ENCODE results near the gene PCDH9.

The PCDH9 gene

GRCh38 chr13:67158903-67159302, 71.2 kb downstream of the PCDH9 start:
- H3K36me3 ChIP-seq (ENCODE audit: insufficient read depth, low read length), result no peaks in the 10 kb centered on the region
- no peak overlapping the region for H3K4me3 ChIP-seq
- no peak overlapping the region for H3K27ac ChIP-seq
- TF ChIP-seq POLR2AphosphoS5 (IDR thresholded peaks at IDR 0.05; ENCODE audit: borderline replicate concordance, low read depth, low read length), result no peak
- TF ChIP-seq EZH2 (IDR thresholded peaks at IDR 0.05), result no peak
- TF ChIP-seq FOXP2 (optimal IDR thresholded peaks at IDR 0.05; ENCODE audit: control extremely low read depth, extremely low read length, insufficient read depth), result no peak
- H3K9me3 ChIP-seq (ENCODE audit: low read depth, low read length), result no peaks in the 10 kb centered on the region
- no peak overlapping the region for H3K9ac ChIP-seq (ENCODE audit: insufficient read length)
- DNase-seq (ENCODE audit: low read depth, low spot score), result no peak

- Histone ChIP-seq H3K9ac (ENCODE audit: insufficient read length) (no peak overlapping the region), H3K4me3 (no peak overlapping the region), H3K9me3 (ENCODE audit: low read depth, low read length) (no peaks in the 10 kb centered on the region), H3K36me3 (ENCODE audit: insufficient read depth, low read length) (no peaks in the 10 kb centered on the region), H3K27ac (no peak overlapping the region)
- DNase-seq (ENCODE audit: low read depth, low spot score), result no peak
- TF ChIP-seq EZH2 (IDR thresholded peaks at IDR 0.05) (no peak), FOXP2 (optimal IDR thresholded peaks at IDR 0.05; ENCODE audit: control extremely low read depth, extremely low read length, insufficient read depth) (no peak), POLR2AphosphoS5 (IDR thresholded peaks at IDR 0.05; ENCODE audit: borderline replicate concordance, low read depth, low read length) (no peak)
Measured at GRCh38 chr13:67156723-67157060, 73.4 kb downstream of the PCDH9 start.

- Histone ChIP-seq H3K9me3 (ENCODE audit: low read depth, low read length) (no peaks in the 10 kb centered on the region), H3K36me3 (ENCODE audit: insufficient read depth, low read length) (no peaks in the 10 kb centered on the region), H3K27ac (no peak overlapping the region), H3K4me3 (no peak overlapping the region), H3K9ac (ENCODE audit: insufficient read length) (no peak overlapping the region)
- no peak for DNase-seq (ENCODE audit: low read depth, low spot score)
- no peak for TF ChIP-seq EZH2 (IDR thresholded peaks at IDR 0.05)
- TF ChIP-seq POLR2AphosphoS5 (IDR thresholded peaks at IDR 0.05; ENCODE audit: borderline replicate concordance, low read depth, low read length), result no peak
Measured at GRCh38 chr13:67155898-67156722, 74.0 kb downstream of the PCDH9 start.

GRCh38 chr13:67152085-67152484, 78.1 kb downstream of the PCDH9 start:
- Histone ChIP-seq H3K27ac (peak overlapping the region; percentile 97), H3K9ac (ENCODE audit: insufficient read length) (peak overlapping the region; percentile 17), H3K9me3 (ENCODE audit: low read depth, low read length) (no peaks in the 10 kb centered on the region), H3K36me3 (ENCODE audit: insufficient read depth, low read length) (no peaks in the 10 kb centered on the region), H3K4me3 (peak overlapping the region; percentile 50)
- peak; percentile 61 for DNase-seq (ENCODE audit: low read depth, low spot score)
- no peak for TF ChIP-seq FOXP2 (optimal IDR thresholded peaks at IDR 0.05; ENCODE audit: control extremely low read depth, extremely low read length, insufficient read depth)
- no peak for TF ChIP-seq POLR2AphosphoS5 (IDR thresholded peaks at IDR 0.05; ENCODE audit: borderline replicate concordance, low read depth, low read length)
- no peak for TF ChIP-seq EZH2 (IDR thresholded peaks at IDR 0.05)

- Histone ChIP-seq H3K27ac (peak overlapping the region; percentile 97), H3K9me3 (ENCODE audit: low read depth, low read length) (no peaks in the 10 kb centered on the region), H3K4me3 (peak overlapping the region; percentile 50), H3K36me3 (ENCODE audit: insufficient read depth, low read length) (no peaks in the 10 kb centered on the region), H3K9ac (ENCODE audit: insufficient read length) (no peak overlapping the region)
- TF ChIP-seq POLR2AphosphoS5 (IDR thresholded peaks at IDR 0.05; ENCODE audit: borderline replicate concordance, low read depth, low read length) (no peak), EZH2 (IDR thresholded peaks at IDR 0.05) (no peak), FOXP2 (optimal IDR thresholded peaks at IDR 0.05; ENCODE audit: control extremely low read depth, extremely low read length, insufficient read depth) (no peak)
- peak; percentile 85 for DNase-seq (ENCODE audit: low read depth, low spot score)
Measured at GRCh38 chr13:67151652-67152051, 78.5 kb downstream of the PCDH9 start.

GRCh38 chr13:67150608-67151007, 79.5 kb downstream of the PCDH9 start:
- TF ChIP-seq POLR2AphosphoS5 (IDR thresholded peaks at IDR 0.05; ENCODE audit: borderline replicate concordance, low read depth, low read length) (no peak), EZH2 (IDR thresholded peaks at IDR 0.05) (no peak), FOXP2 (optimal IDR thresholded peaks at IDR 0.05; ENCODE audit: control extremely low read depth, extremely low read length, insufficient read depth) (no peak)
- no peak overlapping the region for H3K4me3 ChIP-seq
- no peaks in the 10 kb centered on the region for H3K9me3 ChIP-seq (ENCODE audit: low read depth, low read length)
- no peak for DNase-seq (ENCODE audit: low read depth, low spot score)
- peak overlapping the region; percentile 97; the same call in 1 of the 2 replicates for H3K27ac ChIP-seq
- H3K36me3 ChIP-seq (ENCODE audit: insufficient read depth, low read length), result no peaks in the 10 kb centered on the region
- no peak overlapping the region for H3K9ac ChIP-seq (ENCODE audit: insufficient read length)

GRCh38 chr13:67148161-67148571, 82.0 kb downstream of the PCDH9 start:
- peak overlapping the region; percentile 47 for H3K4me3 ChIP-seq
- no peaks in the 10 kb centered on the region for H3K36me3 ChIP-seq (ENCODE audit: insufficient read depth, low read length)
- TF ChIP-seq FOXP2 (optimal IDR thresholded peaks at IDR 0.05; ENCODE audit: control extremely low read depth, extremely low read length, insufficient read depth) (no peak), POLR2AphosphoS5 (IDR thresholded peaks at IDR 0.05; ENCODE audit: borderline replicate concordance, low read depth, low read length) (no peak), EZH2 (IDR thresholded peaks at IDR 0.05) (no peak)
- H3K9me3 ChIP-seq (ENCODE audit: low read depth, low read length), result no peaks in the 10 kb centered on the region
- no peak for DNase-seq (ENCODE audit: low read depth, low spot score)
- peak overlapping the region; percentile 74 for H3K27ac ChIP-seq
- H3K9ac ChIP-seq (ENCODE audit: insufficient read length), result no peak overlapping the region

- peak overlapping the region; percentile 74 for H3K27ac ChIP-seq
- H3K9me3 ChIP-seq (ENCODE audit: low read depth, low read length), result no peaks in the 10 kb centered on the region
- no peak for TF ChIP-seq POLR2AphosphoS5 (IDR thresholded peaks at IDR 0.05; ENCODE audit: borderline replicate concordance, low read depth, low read length)
- no peak for TF ChIP-seq EZH2 (IDR thresholded peaks at IDR 0.05)
- no peak for TF ChIP-seq FOXP2 (optimal IDR thresholded peaks at IDR 0.05; ENCODE audit: control extremely low read depth, extremely low read length, insufficient read depth)
- no peaks in the 10 kb centered on the region for H3K36me3 ChIP-seq (ENCODE audit: insufficient read depth, low read length)
- peak overlapping the region; percentile 47 for H3K4me3 ChIP-seq
- peak overlapping the region; percentile 40 for H3K9ac ChIP-seq (ENCODE audit: insufficient read length)
- DNase-seq (ENCODE audit: low read depth, low spot score), result peak; percentile 39
Measured at GRCh38 chr13:67147342-67148133, 82.6 kb downstream of the PCDH9 start.
